ENCODE data around the gene DYNC2LI1. TPM values are rescaled to one million over a fixed set of nuclear protein-coding genes. Genes with fewer than 3 reads are reported as not detected.

DYNC2LI1 gene
- total and polyA plus RNA-seq, 2 of the 8 experiments (the other 6 are each of a cell fraction or from before 2014, with no cell fraction given): 3.9 to 7.6 TPM

- TF ChIP-seq TAF1 (IDR thresholded peaks at IDR 0.05; ENCODE audit: low read depth, low read length): no peak
Measured at GRCh38 chr2:43794956-43795355, 21.1 kb downstream of the DYNC2LI1 start (continued).
